GM23338 (cell line): ENCODE data around the gene SIGLEC6. TPM values are rescaled to one million over a fixed set of nuclear protein-coding genes. Genes with fewer than 3 reads are reported as not detected.

Experiments
- ATAC-seq: fragments of 200-7000 bp; cut with Tn5 transposase; 3 replicates; pipeline ENCODE4 v1.9.1; 2020
- DNase-seq: peaks from one replicate; pipeline ENCODE4 v3.0.0-alpha.2; 2015; ENCODE audit warnings: low spot score
- H2AFZ ChIP-seq: fragments of 200-600 bp; sonication (generic); 2 replicates; pipeline ENCODE4 v1.8.0; 2016; ENCODE audit warnings: antibody characterized with exemption, mild to moderate bottlenecking, moderate library complexity
- H3F3A ChIP-seq: fragments of 200-600 bp; sonication (generic); replicated peaks from 2 replicates; pipeline ENCODE4 v1.8.0; 2017; ENCODE audit warnings: antibody characterized with exemption, mixed run types, low read depth
- H3K27ac ChIP-seq: fragments of 200-600 bp; sonication (generic); 2 replicates; pipeline ENCODE4 v1.6.1; 2016; ENCODE audit warnings: low read depth
- H3K27me3 ChIP-seq: fragments of 200-600 bp; sonication (generic); 2 replicates; pipeline ENCODE4 v1.8.0; 2016; ENCODE audit warnings: mild to moderate bottlenecking, mixed run types, moderate library complexity; ENCODE audit not compliant: insufficient read depth
- H3K36me3 ChIP-seq: fragments of 200-600 bp; sonication (generic); 2 replicates; pipeline ENCODE4 v1.8.0; 2016; ENCODE audit warnings: mild to moderate bottlenecking; ENCODE audit not compliant: insufficient read depth
- H3K4me1 ChIP-seq: fragments of 200-600 bp; sonication (generic); 2 replicates; pipeline ENCODE4 v1.8.0; 2016; ENCODE audit warnings: mild to moderate bottlenecking, moderate library complexity; ENCODE audit not compliant: insufficient read depth
- H3K4me2 ChIP-seq: fragments of 200-600 bp; sonication (generic); 2 replicates; pipeline ENCODE4 v1.7.1; 2017; ENCODE audit warnings: mixed run types
- H3K4me3 ChIP-seq: fragments of 200-600 bp; sonication (generic); 2 replicates; pipeline ENCODE4 v1.6.1; 2016; ENCODE audit warnings: mixed run types
- H3K79me2 ChIP-seq: fragments of 200-600 bp; sonication (generic); replicated peaks from 2 replicates; pipeline ENCODE4 v1.8.0; 2017; ENCODE audit warnings: mild to moderate bottlenecking; ENCODE audit not compliant: insufficient read depth
- H3K9me2 ChIP-seq: fragments of 200-600 bp; sonication (generic); 2 replicates; pipeline ENCODE4 v1.8.0; 2017; ENCODE audit not compliant: insufficient read depth
- H4K20me1 ChIP-seq: fragments of 200-600 bp; sonication (generic); replicated peaks from 2 replicates; pipeline ENCODE4 v1.8.0; 2017; ENCODE audit warnings: mild to moderate bottlenecking; ENCODE audit not compliant: insufficient read depth
- H3K27ac Mint-ChIP-seq: 2 replicates; pipeline ENCODE4 v1.8.0; 2020; ENCODE audit warnings: inconsistent platforms, mild to moderate bottlenecking, moderate library complexity, mixed read lengths
- H3K27me3 Mint-ChIP-seq: 3 replicates; pipeline ENCODE4 v1.8.0; 2022; ENCODE audit warnings: low read depth, mild to moderate bottlenecking, moderate library complexity, mixed read lengths, inconsistent platforms; ENCODE audit not compliant: insufficient read depth, poor library complexity
- H3K36me3 Mint-ChIP-seq: 3 replicates; pipeline ENCODE4 v1.8.0; 2021; ENCODE audit warnings: low read depth, mild to moderate bottlenecking, inconsistent platforms, moderate library complexity, mixed read lengths
- H3K4me1 Mint-ChIP-seq: 3 replicates; pipeline ENCODE4 v1.8.0; 2020; ENCODE audit warnings: mild to moderate bottlenecking, inconsistent platforms, mixed read lengths
- H3K4me3 Mint-ChIP-seq: 3 replicates; pipeline ENCODE4 v1.8.0; 2021; ENCODE audit warnings: moderate library complexity, mild to moderate bottlenecking, inconsistent platforms, mixed read lengths
- H3K9me3 Mint-ChIP-seq: 3 replicates; pipeline ENCODE4 v1.8.0; 2020; ENCODE audit warnings: moderate library complexity, mild to moderate bottlenecking, inconsistent platforms, mixed read lengths
- EZH2 ChIP-seq: fragments of 200-600 bp; sonication (generic); IDR thresholded peaks from one replicate; pipeline ENCODE4 v1.8.0; 2017; ENCODE audit warnings: antibody characterized with exemption, mild to moderate bottlenecking, low read depth; ENCODE audit not compliant: unreplicated experiment
- EZH2phosphoT487 ChIP-seq: fragments of 200-600 bp; sonication (generic); IDR thresholded peaks from one replicate; pipeline ENCODE4 v1.8.1; 2018; ENCODE audit warnings: antibody characterized with exemption; ENCODE audit not compliant: unreplicated experiment
- JUNB ChIP-seq: IDR thresholded peaks from one replicate; pipeline ENCODE4 v1.6.1; 2016; ENCODE audit warnings: antibody characterized with exemption; ENCODE audit not compliant: unreplicated experiment
- NANOG ChIP-seq: IDR thresholded peaks from 2 replicates; pipeline ENCODE4 v1.6.1; 2016; ENCODE audit warnings: antibody characterized with exemption, borderline replicate concordance
- STAT1 ChIP-seq: IDR thresholded peaks from one replicate; pipeline ENCODE4 v1.6.1; 2016; ENCODE audit warnings: antibody characterized with exemption; ENCODE audit not compliant: unreplicated experiment
- ZNF114 ChIP-seq: fragments of 250-450 bp; sonication (Bioruptor Pico); IDR thresholded peaks from 2 replicates; pipeline ENCODE4 v1.5.0; 2020; ENCODE audit warnings: mild to moderate bottlenecking, moderate library complexity
- polyA plus RNA-seq: library from polyadenylated mRNA; unstranded; fragments of >200 nt; fragmentation: Nextera tagmentation; extraction: Ambion mirVana; gene quantifications from 2 replicates; pipeline ENCODE4 v1.2.1, GENCODE V29; 2016
- total RNA-seq: library from RNA; depleted of rRNA; stranded (reverse); fragments of >200 nt; shearing (Covaris generic); gene quantifications from 2 replicates; pipeline ENCODE4 v1.2.3, GENCODE V29; 2014
- TF ChIP-seq, protein P1 (sequence below), 2 experiments: fragments of 200-600 bp in 1 of 2; sonication (generic) in 1 of 2; conservative IDR thresholded peaks; 2 replicates each; pipeline versions ENCODE4 v1.5.1 to v1.6.1; 2016 to 2017; ENCODE audit warnings: antibody characterized with exemption in 2 of 2, low read depth in 2 of 2, mild to moderate bottlenecking in 2 of 2, moderate library complexity in 1 of 2
- TF ChIP-seq, protein P2 (sequence below): IDR thresholded peaks from 2 replicates; pipeline ENCODE4 v1.6.1; 2016; ENCODE audit warnings: antibody characterized with exemption
- TF ChIP-seq, protein P3 (sequence below): fragments of 250-450 bp; sonication (Bioruptor Pico); IDR thresholded peaks from 2 replicates; pipeline ENCODE4 v1.5.0; 2020; ENCODE audit warnings: mild to moderate bottlenecking, moderate library complexity

The SIGLEC6 gene
- total and polyA plus RNA-seq, 2 experiments from 2014 or later, result 0.76 TPM; not detected in 1

DNA sequence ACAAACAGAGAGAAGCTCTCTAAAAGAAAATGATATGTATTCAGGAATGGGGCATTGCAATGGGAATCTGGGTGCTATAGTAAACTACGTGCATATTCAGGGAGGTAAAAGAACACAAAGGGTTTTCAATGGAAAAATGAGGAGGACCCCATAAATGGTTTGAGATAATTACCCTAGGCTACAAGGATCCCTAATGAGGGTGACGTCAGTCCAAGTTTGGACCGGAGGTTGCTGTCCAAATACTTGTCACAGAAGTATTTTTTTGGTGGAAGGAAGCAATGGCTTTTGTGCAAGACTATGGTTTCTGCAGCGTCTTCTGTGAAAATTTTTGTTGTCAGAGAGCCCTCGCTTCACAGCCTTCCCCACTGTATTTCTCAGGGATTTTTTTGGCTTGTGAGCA lies 54.1 kb downstream of the SIGLEC6 start:
- no peak for DNase-seq
- Mint-ChIP-seq H3K36me3 (peaks cover 24% of the 10 kb centered on the region), H3K27me3 (peaks cover 20% of the 10 kb centered on the region), H3K4me1 (no peaks in the 10 kb centered on the region), H3K4me3 (no peak overlapping the region), H3K9me3 (peaks cover 77% of the 10 kb centered on the region), H3K27ac (no peak overlapping the region)
- no peak overlapping the region for H3K27ac ChIP-seq
- H3K4me2 ChIP-seq, result no peak overlapping the region
- no peaks in the 10 kb centered on the region for H4K20me1 ChIP-seq
- no peaks in the 10 kb centered on the region for H3K4me1 ChIP-seq
- ATAC-seq, result no peak
- no peak overlapping the region for H3K4me3 ChIP-seq
- no peaks in the 10 kb centered on the region for H3F3A ChIP-seq
- no peaks in the 10 kb centered on the region for H3K79me2 ChIP-seq
- no peaks in the 10 kb centered on the region for H3K27me3 ChIP-seq
- H3K9me2 ChIP-seq, result 0 out of 2 replicates have a peak, but pooled peaks cover 3% of the 10 kb centered on the region
- no peak overlapping the region for H2AFZ ChIP-seq
- no peak for TF ChIP-seq NANOG
- TF ChIP-seq, protein P1, sequence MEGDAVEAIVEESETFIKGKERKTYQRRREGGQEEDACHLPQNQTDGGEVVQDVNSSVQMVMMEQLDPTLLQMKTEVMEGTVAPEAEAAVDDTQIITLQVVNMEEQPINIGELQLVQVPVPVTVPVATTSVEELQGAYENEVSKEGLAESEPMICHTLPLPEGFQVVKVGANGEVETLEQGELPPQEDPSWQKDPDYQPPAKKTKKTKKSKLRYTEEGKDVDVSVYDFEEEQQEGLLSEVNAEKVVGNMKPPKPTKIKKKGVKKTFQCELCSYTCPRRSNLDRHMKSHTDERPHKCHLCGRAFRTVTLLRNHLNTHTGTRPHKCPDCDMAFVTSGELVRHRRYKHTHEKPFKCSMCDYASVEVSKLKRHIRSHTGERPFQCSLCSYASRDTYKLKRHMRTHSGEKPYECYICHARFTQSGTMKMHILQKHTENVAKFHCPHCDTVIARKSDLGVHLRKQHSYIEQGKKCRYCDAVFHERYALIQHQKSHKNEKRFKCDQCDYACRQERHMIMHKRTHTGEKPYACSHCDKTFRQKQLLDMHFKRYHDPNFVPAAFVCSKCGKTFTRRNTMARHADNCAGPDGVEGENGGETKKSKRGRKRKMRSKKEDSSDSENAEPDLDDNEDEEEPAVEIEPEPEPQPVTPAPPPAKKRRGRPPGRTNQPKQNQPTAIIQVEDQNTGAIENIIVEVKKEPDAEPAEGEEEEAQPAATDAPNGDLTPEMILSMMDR (conservative IDR thresholded peaks at IDR 0.05; ENCODE audit: low read depth in 2 of 2), result no peak
- no peak for TF ChIP-seq EZH2phosphoT487
- no peak for TF ChIP-seq EZH2
- TF ChIP-seq, protein P2, sequence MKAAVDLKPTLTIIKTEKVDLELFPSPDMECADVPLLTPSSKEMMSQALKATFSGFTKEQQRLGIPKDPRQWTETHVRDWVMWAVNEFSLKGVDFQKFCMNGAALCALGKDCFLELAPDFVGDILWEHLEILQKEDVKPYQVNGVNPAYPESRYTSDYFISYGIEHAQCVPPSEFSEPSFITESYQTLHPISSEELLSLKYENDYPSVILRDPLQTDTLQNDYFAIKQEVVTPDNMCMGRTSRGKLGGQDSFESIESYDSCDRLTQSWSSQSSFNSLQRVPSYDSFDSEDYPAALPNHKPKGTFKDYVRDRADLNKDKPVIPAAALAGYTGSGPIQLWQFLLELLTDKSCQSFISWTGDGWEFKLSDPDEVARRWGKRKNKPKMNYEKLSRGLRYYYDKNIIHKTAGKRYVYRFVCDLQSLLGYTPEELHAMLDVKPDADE, result no peak
- H3K36me3 ChIP-seq, result no peaks in the 10 kb centered on the region

DNA sequence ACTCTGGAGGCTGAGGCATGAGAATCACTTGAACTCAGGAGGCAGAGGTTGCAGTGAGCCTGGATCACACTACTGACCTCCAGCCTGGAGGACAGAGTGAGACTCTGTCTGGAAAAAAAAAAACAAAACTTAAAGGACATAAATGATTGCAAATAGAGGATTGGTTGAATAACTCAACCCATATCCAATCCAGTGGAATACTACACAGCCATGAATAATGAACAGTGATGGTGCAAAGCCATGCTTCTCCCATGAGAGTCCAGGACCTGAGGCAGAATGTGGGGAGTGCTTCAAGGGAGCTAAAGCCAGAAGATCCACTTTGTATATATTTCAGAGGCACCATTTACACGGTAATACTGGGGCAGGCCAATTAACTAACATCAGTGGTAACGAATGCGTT lies 55.3 kb downstream of the SIGLEC6 start:
- Mint-ChIP-seq H3K4me3 (no peak overlapping the region), H3K4me1 (no peaks in the 10 kb centered on the region), H3K27ac (no peak overlapping the region), H3K27me3 (peaks cover 19% of the 10 kb centered on the region), H3K9me3 (peaks cover 66% of the 10 kb centered on the region), H3K36me3 (peaks cover 19% of the 10 kb centered on the region)
- H3K4me2 ChIP-seq, result no peak overlapping the region
- no peak overlapping the region for H3K27ac ChIP-seq
- H3K4me3 ChIP-seq, result no peak overlapping the region
- 0 out of 2 replicates have a peak, but pooled peaks cover 3% of the 10 kb centered on the region for H3K9me2 ChIP-seq
- H3F3A ChIP-seq, result no peaks in the 10 kb centered on the region
- H3K4me1 ChIP-seq, result no peaks in the 10 kb centered on the region
- no peaks in the 10 kb centered on the region for H3K27me3 ChIP-seq
- H4K20me1 ChIP-seq, result no peaks in the 10 kb centered on the region
- no peaks in the 10 kb centered on the region for H3K36me3 ChIP-seq
- no peak overlapping the region for H2AFZ ChIP-seq
- no peaks in the 10 kb centered on the region for H3K79me2 ChIP-seq
- ATAC-seq, result no peak
- no peak for DNase-seq
- TF ChIP-seq, protein P3, sequence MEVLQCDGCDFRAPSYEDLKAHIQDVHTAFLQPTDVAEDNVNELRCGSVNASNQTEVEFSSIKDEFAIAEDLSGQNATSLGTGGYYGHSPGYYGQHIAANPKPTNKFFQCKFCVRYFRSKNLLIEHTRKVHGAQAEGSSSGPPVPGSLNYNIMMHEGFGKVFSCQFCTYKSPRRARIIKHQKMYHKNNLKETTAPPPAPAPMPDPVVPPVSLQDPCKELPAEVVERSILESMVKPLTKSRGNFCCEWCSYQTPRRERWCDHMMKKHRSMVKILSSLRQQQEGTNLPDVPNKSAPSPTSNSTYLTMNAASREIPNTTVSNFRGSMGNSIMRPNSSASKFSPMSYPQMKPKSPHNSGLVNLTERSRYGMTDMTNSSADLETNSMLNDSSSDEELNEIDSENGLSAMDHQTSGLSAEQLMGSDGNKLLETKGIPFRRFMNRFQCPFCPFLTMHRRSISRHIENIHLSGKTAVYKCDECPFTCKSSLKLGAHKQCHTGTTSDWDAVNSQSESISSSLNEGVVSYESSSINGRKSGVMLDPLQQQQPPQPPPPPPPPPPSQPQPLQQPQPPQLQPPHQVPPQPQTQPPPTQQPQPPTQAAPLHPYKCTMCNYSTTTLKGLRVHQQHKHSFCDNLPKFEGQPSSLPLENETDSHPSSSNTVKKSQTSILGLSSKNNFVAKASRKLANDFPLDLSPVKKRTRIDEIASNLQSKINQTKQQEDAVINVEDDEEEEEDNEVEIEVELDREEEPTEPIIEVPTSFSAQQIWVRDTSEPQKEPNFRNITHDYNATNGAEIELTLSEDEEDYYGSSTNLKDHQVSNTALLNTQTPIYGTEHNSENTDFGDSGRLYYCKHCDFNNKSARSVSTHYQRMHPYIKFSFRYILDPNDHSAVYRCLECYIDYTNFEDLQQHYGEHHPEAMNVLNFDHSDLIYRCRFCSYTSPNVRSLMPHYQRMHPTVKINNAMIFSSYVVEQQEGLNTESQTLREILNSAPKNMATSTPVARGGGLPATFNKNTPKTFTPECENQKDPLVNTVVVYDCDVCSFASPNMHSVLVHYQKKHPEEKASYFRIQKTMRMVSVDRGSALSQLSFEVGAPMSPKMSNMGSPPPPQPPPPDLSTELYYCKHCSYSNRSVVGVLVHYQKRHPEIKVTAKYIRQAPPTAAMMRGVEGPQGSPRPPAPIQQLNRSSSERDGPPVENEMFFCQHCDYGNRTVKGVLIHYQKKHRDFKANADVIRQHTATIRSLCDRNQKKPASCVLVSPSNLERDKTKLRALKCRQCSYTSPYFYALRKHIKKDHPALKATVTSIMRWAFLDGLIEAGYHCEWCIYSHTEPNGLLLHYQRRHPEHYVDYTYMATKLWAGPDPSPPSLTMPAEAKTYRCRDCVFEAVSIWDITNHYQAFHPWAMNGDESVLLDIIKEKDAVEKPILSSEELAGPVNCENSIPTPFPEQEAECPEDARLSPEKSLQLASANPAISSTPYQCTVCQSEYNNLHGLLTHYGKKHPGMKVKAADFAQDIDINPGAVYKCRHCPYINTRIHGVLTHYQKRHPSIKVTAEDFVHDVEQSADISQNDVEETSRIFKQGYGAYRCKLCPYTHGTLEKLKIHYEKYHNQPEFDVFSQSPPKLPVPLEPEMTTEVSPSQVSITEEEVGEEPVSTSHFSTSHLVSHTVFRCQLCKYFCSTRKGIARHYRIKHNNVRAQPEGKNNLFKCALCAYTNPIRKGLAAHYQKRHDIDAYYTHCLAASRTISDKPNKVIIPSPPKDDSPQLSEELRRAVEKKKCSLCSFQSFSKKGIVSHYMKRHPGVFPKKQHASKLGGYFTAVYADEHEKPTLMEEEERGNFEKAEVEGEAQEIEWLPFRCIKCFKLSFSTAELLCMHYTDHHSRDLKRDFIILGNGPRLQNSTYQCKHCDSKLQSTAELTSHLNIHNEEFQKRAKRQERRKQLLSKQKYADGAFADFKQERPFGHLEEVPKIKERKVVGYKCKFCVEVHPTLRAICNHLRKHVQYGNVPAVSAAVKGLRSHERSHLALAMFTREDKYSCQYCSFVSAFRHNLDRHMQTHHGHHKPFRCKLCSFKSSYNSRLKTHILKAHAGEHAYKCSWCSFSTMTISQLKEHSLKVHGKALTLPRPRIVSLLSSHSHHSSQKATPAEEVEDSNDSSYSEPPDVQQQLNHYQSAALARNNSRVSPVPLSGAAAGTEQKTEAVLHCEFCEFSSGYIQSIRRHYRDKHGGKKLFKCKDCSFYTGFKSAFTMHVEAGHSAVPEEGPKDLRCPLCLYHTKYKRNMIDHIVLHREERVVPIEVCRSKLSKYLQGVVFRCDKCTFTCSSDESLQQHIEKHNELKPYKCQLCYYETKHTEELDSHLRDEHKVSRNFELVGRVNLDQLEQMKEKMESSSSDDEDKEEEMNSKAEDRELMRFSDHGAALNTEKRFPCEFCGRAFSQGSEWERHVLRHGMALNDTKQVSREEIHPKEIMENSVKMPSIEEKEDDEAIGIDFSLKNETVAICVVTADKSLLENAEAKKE, result no peak
- TF ChIP-seq STAT1 (no peak), EZH2phosphoT487 (no peak), NANOG (no peak), EZH2 (no peak), ZNF114 (no peak), JUNB (no peak)
- TF ChIP-seq, protein P2, result no peak
- TF ChIP-seq, protein P1 (conservative IDR thresholded peaks at IDR 0.05; ENCODE audit: low read depth in 2 of 2), result no peak
